ENCODE results near the gene ZFTA.

The ZFTA gene

DNA sequence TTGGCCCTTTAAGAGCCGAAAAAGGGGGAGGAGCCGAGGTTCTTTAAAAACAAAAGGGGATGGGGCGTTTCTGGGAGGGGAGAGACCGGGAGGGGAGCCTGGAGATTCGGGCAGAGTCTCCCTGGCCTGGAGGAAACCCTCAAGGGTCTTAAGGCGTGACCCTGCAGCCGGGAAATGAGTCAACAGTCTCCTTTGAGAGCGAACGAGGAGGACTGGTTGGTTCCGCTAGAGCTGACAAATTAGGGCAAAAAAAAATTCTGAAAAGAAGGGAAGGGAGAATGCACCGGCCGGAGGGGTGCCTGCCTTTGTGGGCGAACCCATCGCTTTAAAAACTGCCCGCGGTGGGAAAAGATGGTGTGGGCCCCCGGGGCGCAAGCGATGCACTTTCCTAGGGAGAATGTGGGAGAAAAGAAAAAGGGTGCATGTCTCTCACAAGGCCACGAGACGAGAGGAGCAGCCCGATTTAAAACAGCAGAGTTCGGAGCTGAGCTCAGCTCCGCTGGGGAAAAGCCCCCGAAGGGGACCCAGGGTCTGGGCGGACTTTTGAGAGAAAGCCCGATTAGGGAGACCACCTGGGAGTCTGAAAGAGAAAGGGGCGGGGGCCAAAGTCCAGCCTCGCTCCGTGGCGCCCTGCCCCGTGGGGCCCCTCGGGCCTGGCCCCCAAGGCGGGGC is 874 bp downstream of the ZFTA start:
- in situ Hi-C loops (cut with HindIII; ENCODE audit: low sequenced_read_pairs): no loop called here
- H3K4me3 ChIP-seq (ENCODE audit: low read depth, low read length): peak overlapping the region; percentile 96
- TF ChIP-seq, protein P1, sequence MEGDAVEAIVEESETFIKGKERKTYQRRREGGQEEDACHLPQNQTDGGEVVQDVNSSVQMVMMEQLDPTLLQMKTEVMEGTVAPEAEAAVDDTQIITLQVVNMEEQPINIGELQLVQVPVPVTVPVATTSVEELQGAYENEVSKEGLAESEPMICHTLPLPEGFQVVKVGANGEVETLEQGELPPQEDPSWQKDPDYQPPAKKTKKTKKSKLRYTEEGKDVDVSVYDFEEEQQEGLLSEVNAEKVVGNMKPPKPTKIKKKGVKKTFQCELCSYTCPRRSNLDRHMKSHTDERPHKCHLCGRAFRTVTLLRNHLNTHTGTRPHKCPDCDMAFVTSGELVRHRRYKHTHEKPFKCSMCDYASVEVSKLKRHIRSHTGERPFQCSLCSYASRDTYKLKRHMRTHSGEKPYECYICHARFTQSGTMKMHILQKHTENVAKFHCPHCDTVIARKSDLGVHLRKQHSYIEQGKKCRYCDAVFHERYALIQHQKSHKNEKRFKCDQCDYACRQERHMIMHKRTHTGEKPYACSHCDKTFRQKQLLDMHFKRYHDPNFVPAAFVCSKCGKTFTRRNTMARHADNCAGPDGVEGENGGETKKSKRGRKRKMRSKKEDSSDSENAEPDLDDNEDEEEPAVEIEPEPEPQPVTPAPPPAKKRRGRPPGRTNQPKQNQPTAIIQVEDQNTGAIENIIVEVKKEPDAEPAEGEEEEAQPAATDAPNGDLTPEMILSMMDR (IDR thresholded peaks at IDR 0.05; ENCODE audit: low read depth, low read length, missing control alignments): no peak
- peak; percentile 55 for DNase-seq (ENCODE audit: low read depth)

DNA sequence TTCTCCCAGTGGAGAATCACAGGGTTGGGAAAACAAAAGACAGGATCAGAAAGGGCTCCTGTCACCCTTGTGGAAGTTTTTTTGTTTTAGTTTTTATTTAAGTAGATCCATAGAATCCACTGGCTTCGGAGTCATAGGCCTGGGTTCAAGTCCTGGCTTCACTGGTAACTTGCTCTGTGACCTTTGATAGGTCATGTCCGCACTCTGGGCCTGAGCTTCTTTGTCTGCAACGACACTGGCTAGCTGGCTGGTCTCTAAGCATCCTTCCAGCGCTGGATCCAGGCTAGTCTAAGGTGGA is 1.4 kb downstream of the ZFTA start:
- TF ChIP-seq, protein P1 (IDR thresholded peaks at IDR 0.05; ENCODE audit: low read depth, low read length, missing control alignments): no peak
- no peak for DNase-seq (ENCODE audit: low read depth)
- in situ Hi-C loops (cut with HindIII; ENCODE audit: low sequenced_read_pairs): no loop called here
- H3K4me3 ChIP-seq (ENCODE audit: low read depth, low read length): peak overlapping the region; percentile 96

DNA sequence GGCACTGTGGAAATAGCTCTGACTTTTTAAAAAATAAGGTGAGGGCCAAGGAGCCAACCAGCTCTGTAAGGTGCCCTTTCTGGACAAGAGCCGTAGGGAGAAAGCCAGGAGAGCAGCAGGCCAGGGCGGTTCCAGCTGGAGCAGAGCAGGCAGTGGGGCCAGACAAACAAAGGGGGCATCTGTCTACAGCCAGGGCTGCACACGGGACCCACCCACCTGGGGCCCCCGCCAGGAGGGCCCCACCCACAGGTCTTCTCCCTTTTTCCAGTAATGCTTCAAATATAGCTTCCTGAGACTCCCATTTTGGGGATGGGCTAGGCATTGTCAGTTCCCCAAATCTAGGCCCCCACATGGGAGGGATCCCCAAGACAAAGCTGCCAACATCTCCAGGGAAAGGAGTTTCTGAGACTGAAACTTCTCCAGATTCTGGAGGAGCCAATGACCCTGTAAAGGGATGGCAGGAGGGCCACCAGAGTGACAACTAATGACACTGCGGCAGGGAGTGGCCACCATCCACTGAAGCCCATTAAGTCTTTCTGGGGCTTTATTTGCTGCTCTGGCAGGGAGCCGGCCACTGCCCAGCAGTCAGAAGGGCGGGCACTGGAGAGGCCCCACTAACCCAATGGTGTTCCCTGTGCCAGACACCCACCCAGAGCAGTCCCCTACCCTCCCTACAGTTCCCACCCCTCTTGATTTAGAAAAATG is 1.9 kb downstream of the ZFTA start:
- TF ChIP-seq, protein P1 (IDR thresholded peaks at IDR 0.05; ENCODE audit: low read depth, low read length, missing control alignments): no peak
- in situ Hi-C loops (cut with HindIII; ENCODE audit: low sequenced_read_pairs): no loop called here
- H3K4me3 ChIP-seq (ENCODE audit: low read depth, low read length): peak overlapping the region; percentile 96
- no peak for DNase-seq (ENCODE audit: low read depth)

DNA sequence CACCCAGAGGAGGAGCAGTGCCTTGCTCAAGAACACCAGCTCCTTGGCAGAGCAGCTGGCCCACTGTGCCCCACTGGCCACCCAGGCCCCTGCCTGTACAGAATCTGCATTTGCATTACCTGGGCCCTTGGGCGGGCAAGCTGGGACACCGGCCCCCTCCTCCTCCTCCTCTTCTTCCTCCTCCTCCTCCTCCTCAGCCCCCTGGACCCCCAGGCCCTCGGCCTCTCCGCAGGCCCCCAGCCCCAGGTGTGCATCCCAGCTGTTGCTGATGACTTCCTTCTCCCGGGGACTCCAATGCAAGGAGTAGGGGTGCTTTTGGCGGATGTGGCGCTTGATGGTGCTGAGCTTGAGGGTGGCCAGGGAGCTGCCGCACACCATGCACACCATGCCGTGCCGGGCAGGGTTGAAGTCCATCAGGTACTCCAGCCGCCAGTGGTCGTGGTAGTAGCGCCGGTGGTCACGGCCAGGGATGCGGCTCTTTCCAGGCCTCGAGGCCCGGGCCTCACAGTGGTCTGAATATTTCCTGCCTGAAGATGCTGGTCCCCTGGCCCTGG is 2.8 kb downstream of the ZFTA start:
- TF ChIP-seq, protein P1 (IDR thresholded peaks at IDR 0.05; ENCODE audit: low read depth, low read length, missing control alignments): no peak
- in situ Hi-C loops (cut with HindIII; ENCODE audit: low sequenced_read_pairs): no loop called here
- peak overlapping the region; percentile 96 for H3K4me3 ChIP-seq (ENCODE audit: low read depth, low read length)
- no peak for DNase-seq (ENCODE audit: low read depth)

DNA sequence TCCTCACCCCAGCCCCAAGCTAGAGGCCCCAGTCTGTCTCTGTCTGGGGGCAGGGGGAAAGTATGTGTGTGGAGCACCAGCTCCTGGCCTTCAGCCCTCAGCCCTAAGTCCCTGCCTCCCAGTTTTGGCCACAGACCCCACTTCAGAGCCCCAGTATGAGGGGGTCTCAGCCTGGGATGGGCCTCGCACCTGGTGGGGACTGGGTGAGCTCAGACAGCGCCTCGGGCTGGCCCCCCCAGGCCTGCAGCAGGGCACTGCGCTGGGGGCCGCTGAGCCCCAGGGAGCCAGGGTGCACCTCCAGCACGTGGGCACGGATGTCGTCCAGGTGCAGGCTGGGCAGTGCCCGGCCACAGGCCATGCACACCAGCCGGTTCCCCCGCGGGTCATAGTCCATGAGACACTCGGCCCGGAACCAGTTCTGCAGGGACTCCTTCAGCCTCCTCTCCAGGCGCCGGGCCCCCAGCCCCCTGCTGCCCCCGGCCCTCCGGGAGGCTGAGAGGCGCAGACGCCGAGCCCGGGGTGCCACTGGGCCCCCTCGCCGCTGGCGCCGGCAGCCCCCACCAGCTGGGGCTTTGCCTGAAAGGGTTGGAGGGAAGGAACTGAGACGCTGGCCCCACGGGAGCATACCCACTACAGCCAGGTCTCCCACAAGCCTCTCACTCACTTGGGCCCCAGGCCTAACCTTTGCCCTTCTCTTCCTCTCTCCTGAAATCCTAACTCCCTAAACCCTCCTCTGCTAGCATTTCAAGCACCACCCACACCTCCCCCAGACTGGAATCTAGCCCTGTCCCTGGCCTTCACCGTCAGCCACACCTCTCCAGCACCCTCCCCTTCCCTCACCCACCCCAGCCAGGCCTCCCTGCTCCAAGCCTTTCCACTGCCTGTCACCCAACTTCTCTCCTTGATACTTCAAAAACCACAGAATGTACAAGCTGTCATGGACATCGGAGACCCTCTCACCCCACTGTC is 3.6 kb downstream of the ZFTA start:
- TF ChIP-seq, protein P1 (IDR thresholded peaks at IDR 0.05; ENCODE audit: low read depth, low read length, missing control alignments): no peak
- in situ Hi-C loops (cut with HindIII; ENCODE audit: low sequenced_read_pairs): no loop called here
- H3K4me3 ChIP-seq (ENCODE audit: low read depth, low read length): no peak overlapping the region
- no peak for DNase-seq (ENCODE audit: low read depth)

DNA sequence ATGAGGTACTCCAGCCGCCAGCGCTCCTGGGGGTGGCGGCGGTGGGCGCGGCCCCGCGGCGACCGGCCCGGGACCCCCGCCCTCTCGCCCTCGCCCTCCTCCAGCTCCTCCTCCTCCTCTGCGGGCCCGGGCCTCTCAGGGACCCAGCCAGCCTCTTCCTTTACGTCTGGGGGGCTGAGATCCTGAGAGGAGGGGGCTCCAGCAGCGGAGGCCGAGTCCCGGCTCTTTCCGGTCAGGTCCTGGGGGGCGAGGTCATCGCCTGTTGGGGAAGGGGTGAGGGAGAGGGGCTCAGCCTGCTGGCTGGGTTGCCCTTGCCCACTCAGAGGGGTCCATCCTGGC is 4.3 kb downstream of the ZFTA start:
- no peak overlapping the region for H3K4me3 ChIP-seq (ENCODE audit: low read depth, low read length)
- TF ChIP-seq, protein P1 (IDR thresholded peaks at IDR 0.05; ENCODE audit: low read depth, low read length, missing control alignments): no peak
- in situ Hi-C loops (cut with HindIII; ENCODE audit: low sequenced_read_pairs): no loop called here
- DNase-seq (ENCODE audit: low read depth): no peak

Data from astrocyte of the cerebellum (primary cell).